Measurements from ENCODE around the gene SMIM20.

SMIM20 gene

GRCh38 chr4:25972984-25973745, 59.1 kb downstream of the SMIM20 start:
- H3K4me3 Mint-ChIP-seq = no peak overlapping the region
- H3K9me3 Mint-ChIP-seq (ENCODE audit: low read depth) = no peaks in the 10 kb centered on the region
- H3K27me3 Mint-ChIP-seq = peaks cover 8% of the 10 kb centered on the region

GRCh38 chr4:25976780-25977179, 62.8 kb downstream of the SMIM20 start:
- no peaks in the 10 kb centered on the region for H3K36me3 Mint-ChIP-seq
- H3K4me3 Mint-ChIP-seq = no peak overlapping the region
- no peak overlapping the region for H3K27ac Mint-ChIP-seq
- no peaks in the 10 kb centered on the region for H3K4me1 Mint-ChIP-seq (ENCODE audit: low read depth)
- H3K27me3 Mint-ChIP-seq = no peaks in the 10 kb centered on the region
- H3K9me3 Mint-ChIP-seq (ENCODE audit: low read depth) = no peaks in the 10 kb centered on the region

More at GRCh38 chr4:25972984-25973745, 59.1 kb downstream of the SMIM20 start:
- H3K27ac Mint-ChIP-seq = no peak overlapping the region
- H3K36me3 Mint-ChIP-seq = no peaks in the 10 kb centered on the region
- H3K4me1 Mint-ChIP-seq (ENCODE audit: low read depth) = peaks cover 1% of the 10 kb centered on the region

- no peak overlapping the region for H3K27ac Mint-ChIP-seq
- no peaks in the 10 kb centered on the region for H3K36me3 Mint-ChIP-seq
- H3K4me3 Mint-ChIP-seq = no peak overlapping the region
- H3K4me1 Mint-ChIP-seq (ENCODE audit: low read depth) = no peaks in the 10 kb centered on the region
- H3K9me3 Mint-ChIP-seq (ENCODE audit: low read depth) = no peaks in the 10 kb centered on the region
- H3K27me3 Mint-ChIP-seq = no peaks in the 10 kb centered on the region
Observed at GRCh38 chr4:25977397-25978170, 63.6 kb downstream of the SMIM20 start.

GRCh38 chr4:25978327-25978726, 64.3 kb downstream of the SMIM20 start:
- Mint-ChIP-seq H3K4me3 (no peak overlapping the region), H3K9me3 (ENCODE audit: low read depth) (no peaks in the 10 kb centered on the region), H3K4me1 (ENCODE audit: low read depth) (no peaks in the 10 kb centered on the region), H3K36me3 (no peaks in the 10 kb centered on the region), H3K27ac (no peak overlapping the region), H3K27me3 (peaks cover 1% of the 10 kb centered on the region)
